ENCODE data around the gene LCE1F. TPM values are rescaled to one million over a fixed set of nuclear protein-coding genes. Genes with fewer than 3 reads are reported as not detected.

Gene LCE1F
- total and polyA plus RNA-seq, 12 donors, result not detected

- 76 to 92% (median 84%) methylated on average over 7 to 8 of the region's 8 CpGs for WGBS, 4 donors
- no peak overlapping the region for H3K27ac ChIP-seq
- no peaks in the 10 kb centered on the region for H3K27me3 ChIP-seq
- no peaks in the 10 kb centered on the region for H3K4me1 ChIP-seq (replicated peaks in 1 of 2)
- TF ChIP-seq POLR2A (IDR thresholded peaks at IDR 0.05) (no peak), CTCF (IDR thresholded peaks at IDR 0.05) (no peak)
- no peaks in the 10 kb centered on the region for H3K9me3 ChIP-seq (replicated peaks in 1 of 3)
- intact Hi-C loops (cut with DNase I), result no loop called here
- no peak overlapping the region for H3K4me3 ChIP-seq
- no peak for DNase-seq
- no peaks in the 10 kb centered on the region for H3K36me3 ChIP-seq (replicated peaks in 1 of 2)
These were observed 15.3 kb upstream of the LCE1F start for GRCh38 chr1:152759453-152760173.

- no peak overlapping the region for H3K4me3 ChIP-seq
These were observed 14.3 kb upstream of the LCE1F start for GRCh38 chr1:152760551-152761190.

GRCh38 chr1:152761609-152762213 lies 13.2 kb upstream of the LCE1F start:
- Histone ChIP-seq H3K27ac (no peak overlapping the region), H3K4me3 (no peak overlapping the region), H3K9me3 (replicated peaks in 1 of 3) (no peaks in the 10 kb centered on the region), H3K4me1 (replicated peaks in 1 of 2) (no peaks in the 10 kb centered on the region), H3K27me3 (no peaks in the 10 kb centered on the region), H3K36me3 (replicated peaks in 1 of 2) (no peaks in the 10 kb centered on the region)
- 78 to 92% (median 85%) methylated on average over 3 of the region's 3 CpGs for WGBS, 4 donors
- no peak for DNase-seq
- TF ChIP-seq CTCF (IDR thresholded peaks at IDR 0.05) (no peak), POLR2A (IDR thresholded peaks at IDR 0.05) (no peak)
- intact Hi-C loops (cut with DNase I), result no loop called here

More at GRCh38 chr1:152760551-152761190, 14.3 kb upstream of the LCE1F start:
- intact Hi-C loops (cut with DNase I), result no loop called here
- Histone ChIP-seq H3K4me1 (replicated peaks in 1 of 2) (no peaks in the 10 kb centered on the region), H3K36me3 (replicated peaks in 1 of 2) (no peaks in the 10 kb centered on the region), H3K27ac (no peak overlapping the region), H3K27me3 (no peaks in the 10 kb centered on the region), H3K9me3 (replicated peaks in 1 of 3) (no peaks in the 10 kb centered on the region)
- TF ChIP-seq CTCF (IDR thresholded peaks at IDR 0.05) (no peak), POLR2A (IDR thresholded peaks at IDR 0.05) (no peak)
- 89 to 95% (median 91%) methylated on average over 20 to 31 of the region's 31 CpGs for WGBS, 4 donors
- DNase-seq, result no peak

GRCh38 chr1:152768847-152769533 lies 6.0 kb upstream of the LCE1F start:
- Histone ChIP-seq H3K4me1 (replicated peaks in 1 of 2) (no peaks in the 10 kb centered on the region), H3K9me3 (replicated peaks in 1 of 3) (no peaks in the 10 kb centered on the region), H3K27me3 (no peaks in the 10 kb centered on the region), H3K4me3 (no peak overlapping the region), H3K36me3 (replicated peaks in 1 of 2) (no peaks in the 10 kb centered on the region), H3K27ac (no peak overlapping the region)
- intact Hi-C loops (cut with DNase I), result no loop called here
- TF ChIP-seq CTCF (IDR thresholded peaks at IDR 0.05), result no peak
- TF ChIP-seq POLR2A (IDR thresholded peaks at IDR 0.05), result no peak
- no peak for DNase-seq
- 45 to 52% (median 49%) methylated on average over 8 of the region's 8 CpGs for WGBS, 4 donors

Measured in adrenal gland (tissue), 12 donors.